HG03571 (cell line): Measurements from ENCODE around the gene BRD1.

ENCODE experiments used
- ATAC-seq: cut with Tn5 transposase; IDR thresholded peaks from one replicate; pipeline ENCODE4 v1.9.1; 2021; ENCODE audit not compliant: unreplicated experiment

Gene BRD1

GRCh38 chr22:49803737-49804375 is 23.8 kb downstream of the BRD1 start:
- no peak for ATAC-seq

- ATAC-seq, result no peak
These were observed 24.5 kb downstream of the BRD1 start for GRCh38 chr22:49803134-49803533.

DNA sequence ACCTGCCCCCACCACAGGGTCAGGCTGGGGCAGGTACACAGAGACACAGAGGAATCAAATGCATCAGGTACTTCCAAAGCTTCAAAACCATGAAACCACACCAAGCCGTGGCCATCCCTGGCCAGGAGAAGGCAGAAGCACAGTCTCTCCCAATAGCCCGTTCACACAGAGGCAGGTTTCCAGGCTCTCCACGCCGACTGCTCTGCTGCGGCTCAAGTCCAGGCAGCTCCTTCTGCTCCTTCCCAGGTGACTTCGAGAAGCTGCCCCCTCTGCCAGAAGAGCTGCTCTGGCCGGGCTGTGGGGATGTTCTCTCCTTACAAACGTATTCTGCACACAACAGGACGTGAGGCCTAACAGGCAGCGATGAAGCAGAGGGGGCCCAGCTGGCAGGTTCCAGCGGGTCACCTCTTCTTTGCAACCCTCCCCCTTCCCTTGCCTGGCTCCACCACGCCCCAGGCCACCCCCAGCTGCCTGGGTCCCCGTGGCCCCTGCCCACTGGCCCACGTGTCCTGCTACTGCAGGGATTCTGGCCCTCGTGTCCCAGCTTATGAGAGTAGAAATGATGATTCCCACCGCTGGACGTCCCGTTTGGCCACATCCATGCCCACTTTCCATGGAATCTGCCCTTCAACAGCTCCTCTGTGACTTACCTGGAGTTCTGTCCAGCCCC is 26.1 kb downstream of the BRD1 start:
- ATAC-seq, result no peak

DNA sequence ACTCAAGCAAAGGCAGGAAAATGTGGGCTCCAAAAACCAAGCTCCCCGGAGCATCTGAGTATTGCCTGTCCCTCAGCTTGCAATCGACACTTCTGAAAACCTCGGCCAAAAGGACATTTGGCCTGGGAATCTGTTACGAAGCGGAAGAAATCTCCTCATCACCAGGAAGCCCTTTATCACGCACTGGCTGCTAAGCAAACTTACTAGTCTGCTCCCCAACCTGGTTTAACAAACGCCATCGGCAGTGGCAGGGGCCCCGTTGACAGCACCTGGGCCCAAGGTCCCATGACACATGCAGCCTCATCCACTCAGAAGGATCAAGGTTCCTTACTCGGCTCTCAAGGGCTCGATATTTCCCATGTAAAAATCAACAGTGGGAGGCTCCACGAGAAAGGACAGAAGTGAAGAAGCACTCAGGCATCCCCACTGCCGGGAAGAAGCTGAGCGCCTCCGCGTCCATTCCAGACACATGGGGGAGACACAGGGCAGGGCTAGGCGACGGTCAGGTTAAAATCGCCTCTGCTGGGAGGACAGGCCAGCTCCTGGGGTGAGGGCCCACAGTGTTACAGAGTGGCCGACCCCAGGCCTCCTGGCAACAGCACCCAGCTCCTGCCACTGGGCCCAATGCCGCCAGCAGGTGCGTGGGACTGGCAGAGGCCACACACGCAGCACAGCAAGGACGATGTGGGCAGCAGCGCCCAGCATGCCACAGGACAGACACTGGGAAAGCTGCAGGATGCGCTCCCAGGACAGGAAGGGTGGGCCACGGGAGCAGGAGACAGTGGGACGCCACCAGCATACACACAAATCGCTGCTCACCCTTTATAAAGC is 27.1 kb downstream of the BRD1 start:
- no peak for ATAC-seq

DNA sequence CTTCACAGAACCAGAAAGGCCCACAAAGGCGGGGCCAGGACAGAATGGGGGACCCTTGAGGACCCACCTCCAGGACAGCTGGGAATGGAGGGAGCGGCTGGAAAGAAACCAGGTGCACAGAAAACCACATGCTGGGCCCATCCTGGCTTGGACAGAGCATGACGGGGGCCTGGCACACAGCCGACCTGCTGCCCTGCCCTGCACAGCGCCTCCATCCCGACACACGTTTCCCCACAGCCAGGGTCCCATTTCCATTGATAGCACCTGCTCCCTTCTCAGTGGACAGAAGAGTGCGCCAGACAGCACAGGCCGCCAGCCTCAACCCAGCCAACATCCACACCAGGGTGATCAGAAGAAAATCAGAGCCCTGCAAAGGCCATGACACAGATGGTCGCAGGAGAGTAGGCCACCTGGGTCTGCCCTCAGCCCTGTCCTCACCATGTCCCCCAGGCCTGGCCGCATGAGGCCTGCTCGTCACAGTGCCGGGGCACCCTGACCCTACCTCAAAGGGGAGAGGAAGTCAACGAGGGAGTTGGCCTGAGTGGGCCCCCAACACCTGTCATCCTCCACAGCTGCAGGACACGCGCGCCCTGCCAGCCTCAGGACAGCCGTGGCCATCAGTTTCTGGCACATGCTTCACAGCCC is 28.1 kb downstream of the BRD1 start:
- no peak for ATAC-seq

- ATAC-seq, result no peak
These were observed 29.1 kb downstream of the BRD1 start for GRCh38 chr22:49798486-49799151.

GRCh38 chr22:49797706-49798105 is 30.0 kb downstream of the BRD1 start:
- ATAC-seq, result no peak

DNA sequence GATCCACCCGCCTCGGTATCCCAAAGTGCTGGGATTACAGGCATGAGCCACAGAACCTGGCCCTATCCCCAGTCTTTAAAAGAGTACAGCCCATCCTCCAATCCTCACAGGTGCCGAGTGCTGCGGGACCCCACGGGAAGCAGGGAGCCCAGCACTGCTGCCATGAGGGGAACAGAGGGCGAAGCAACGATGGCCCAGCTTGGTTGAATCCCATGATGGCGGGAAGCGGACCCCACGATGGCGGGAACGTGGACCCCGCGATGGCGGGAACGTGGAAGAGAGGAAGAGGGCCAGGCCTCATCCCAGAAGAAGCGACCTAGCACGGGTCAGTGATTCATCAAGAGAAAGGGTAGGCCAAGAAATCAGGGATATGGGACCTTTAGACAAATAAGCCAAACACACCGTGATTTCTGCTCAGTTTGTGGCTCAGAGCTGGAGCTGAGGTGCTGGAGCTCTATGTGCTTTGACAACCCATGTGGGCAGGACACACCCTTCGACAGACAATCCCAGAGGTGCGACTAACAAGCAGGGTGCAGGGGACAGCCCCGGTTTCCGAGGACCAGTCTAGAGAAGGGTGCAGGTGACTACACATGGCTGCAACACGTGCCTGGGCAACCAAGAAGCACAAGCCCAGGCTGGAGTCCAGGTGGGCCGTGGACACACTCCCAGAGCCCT is 30.9 kb downstream of the BRD1 start:
- ATAC-seq, result no peak

DNA sequence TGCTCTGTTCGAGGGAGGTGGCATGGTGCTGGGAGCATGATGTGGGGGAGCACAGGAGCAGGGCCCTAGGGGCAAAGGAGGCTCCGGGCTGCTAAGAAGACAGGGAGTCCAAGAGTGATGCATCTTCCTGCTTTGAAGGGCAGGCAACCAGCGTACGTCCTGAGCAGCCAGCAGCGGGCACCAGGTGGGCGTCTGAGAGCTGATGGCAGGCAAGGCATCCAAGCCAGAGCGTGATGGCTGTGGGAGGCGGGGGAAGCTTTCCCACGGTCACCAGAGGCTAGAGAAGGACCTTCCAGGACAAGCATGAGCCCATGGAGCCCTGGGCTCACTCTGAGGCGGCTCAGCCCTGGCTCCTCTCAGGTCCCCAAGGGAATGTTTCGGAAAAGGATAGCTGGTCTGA is 32.2 kb downstream of the BRD1 start:
- ATAC-seq, result no peak

DNA sequence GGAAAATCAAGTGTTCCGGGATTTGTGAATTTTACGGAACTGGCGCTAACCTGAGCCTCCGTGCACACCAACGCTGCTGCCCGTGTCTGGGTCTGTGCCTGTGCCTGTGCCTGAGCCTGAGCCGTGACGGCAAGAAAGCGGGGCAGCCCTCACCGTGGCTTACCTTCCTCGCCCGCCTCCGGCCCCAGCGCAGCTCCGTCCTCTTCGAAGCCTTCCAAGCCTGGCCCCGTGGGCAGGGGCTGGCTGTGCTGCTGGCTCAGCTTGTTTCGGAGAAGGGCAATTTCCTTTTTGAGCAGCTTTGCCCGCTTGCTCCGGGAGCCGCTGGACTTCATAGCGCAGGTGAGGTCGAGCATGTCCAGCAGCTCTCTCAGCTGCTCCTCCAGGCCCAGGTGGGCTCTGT is 33.8 kb downstream of the BRD1 start:
- ATAC-seq, result no peak

DNA sequence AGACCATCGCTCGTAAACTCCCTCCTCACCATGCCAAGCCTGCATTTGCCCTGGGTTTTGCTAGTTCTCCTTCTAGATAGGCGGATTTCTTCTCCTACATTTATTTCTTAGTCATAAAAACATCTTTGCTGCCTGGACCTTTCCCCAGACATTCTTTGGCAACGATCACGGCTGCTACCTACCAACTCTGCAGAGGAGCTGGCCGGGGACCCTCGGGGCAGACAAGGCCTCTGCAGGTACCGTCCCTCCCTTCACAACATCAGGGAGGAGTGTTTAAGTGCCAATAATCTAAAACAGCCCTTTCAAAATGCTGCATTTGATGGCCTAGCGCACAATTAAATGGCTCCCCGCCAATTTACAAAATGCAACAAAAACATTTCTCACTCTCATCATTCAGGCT is 34.4 kb downstream of the BRD1 start:
- ATAC-seq, result no peak

DNA sequence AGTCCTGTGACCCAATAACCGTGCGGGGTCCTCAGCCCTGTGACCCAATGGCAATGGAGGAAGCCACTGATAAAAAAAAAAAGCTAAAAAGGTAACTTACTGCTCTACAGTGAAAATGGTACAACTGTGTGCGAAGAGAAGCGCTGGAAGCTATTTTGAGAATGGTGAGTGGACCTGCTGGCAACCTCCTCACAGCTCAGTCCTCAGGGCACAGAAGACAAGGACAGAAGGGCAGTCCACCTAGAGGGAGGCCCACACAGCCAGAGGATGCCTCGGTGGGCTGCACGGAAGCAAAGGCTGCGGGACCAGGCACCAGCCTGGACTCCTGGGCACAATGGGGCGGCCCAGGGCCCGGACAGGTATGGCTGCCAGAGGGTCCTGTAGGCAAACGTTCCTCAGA is 35.6 kb downstream of the BRD1 start:
- no peak for ATAC-seq

DNA sequence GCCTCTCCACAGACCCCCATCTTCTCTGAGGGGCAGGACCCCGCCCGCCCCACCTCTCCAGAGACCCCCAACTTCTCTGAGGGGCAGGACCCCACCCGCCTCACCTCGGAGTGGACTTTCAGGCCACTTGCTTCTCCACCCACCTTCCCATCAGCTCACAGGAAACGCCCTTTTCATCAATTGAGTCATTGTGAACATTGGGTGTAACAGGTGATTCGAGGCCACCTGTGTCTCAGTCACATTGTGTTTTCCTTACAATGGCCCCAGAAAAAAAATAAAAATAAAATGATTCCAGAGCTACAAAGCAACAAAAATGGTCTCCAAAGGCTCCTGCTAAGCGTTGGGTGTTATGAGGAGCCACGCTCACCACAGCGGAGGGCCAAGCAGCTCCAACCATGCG is 36.0 kb downstream of the BRD1 start:
- ATAC-seq, result no peak

DNA sequence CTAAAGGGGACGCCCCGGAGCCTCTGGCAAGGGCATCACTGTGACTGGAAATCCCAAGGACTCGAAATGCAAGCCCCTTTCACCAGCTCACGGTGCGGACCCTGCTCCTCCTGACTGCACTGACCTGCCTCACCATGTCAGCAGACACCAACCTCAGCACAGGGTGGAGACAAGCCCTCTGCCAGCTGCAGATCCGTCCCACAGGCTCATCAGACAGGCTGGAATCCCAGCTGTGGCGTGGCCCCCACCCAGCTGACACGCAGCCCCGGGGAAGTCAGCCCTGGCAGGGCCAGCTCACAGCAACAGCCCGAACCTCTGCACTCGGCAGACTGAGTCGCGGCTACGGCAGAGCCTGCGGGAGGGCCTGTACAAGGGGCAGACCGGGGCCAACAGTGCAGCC is 36.8 kb downstream of the BRD1 start:
- ATAC-seq, result no peak

GRCh38 chr22:49789289-49790141 is 38.2 kb downstream of the BRD1 start:
- no peak for ATAC-seq

DNA sequence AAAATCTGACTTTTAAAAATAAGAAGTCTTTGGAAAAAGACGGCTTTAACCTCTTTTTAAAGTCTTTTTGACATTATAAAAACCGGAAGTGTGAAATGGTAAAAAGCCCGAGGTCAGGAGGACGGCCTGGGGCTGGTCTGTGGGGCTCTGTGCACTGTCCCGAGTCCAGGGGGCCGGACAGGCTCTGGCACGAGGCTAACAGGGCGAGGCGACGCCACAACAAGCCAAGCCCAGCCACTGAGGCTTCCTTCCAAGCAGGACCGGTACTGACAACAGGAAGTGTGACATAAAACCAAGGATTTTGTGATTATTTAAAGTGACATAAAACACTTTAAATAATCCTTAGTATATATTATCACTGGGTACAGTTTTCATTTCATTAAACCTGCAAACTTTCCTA is 39.2 kb downstream of the BRD1 start:
- no peak for ATAC-seq

- no peak for ATAC-seq
These were observed 39.8 kb downstream of the BRD1 start for GRCh38 chr22:49787861-49788260.

GRCh38 chr22:49786976-49787706 is 40.5 kb downstream of the BRD1 start:
- ATAC-seq, result no peak
